D721Med (cell line): ENCODE measurements around the gene TMEM115.
A peak's percentile ranks its signal among the peaks of the same experiment; 100 is the strongest.

Source experiments
- DNase-seq: peaks from one replicate; pipeline ENCODE4 v3.0.0; 2011; ENCODE audit warnings: low spot score; ENCODE audit not compliant: insufficient read length
- FAIRE-seq: peaks from 2 replicates; lab custom pipeline; 2011; peaks lifted over from hg19 to GRCh38; lab: Jason Lieb, UNC
- TF ChIP-seq, protein P1 (sequence below): IDR thresholded peaks from 2 replicates; pipeline ENCODE4 v1.5.1; 2012; ENCODE audit warnings: mild to moderate bottlenecking, control low read depth; ENCODE audit not compliant: insufficient read depth; ENCODE audit errors: missing control alignments

Gene TMEM115

DNA sequence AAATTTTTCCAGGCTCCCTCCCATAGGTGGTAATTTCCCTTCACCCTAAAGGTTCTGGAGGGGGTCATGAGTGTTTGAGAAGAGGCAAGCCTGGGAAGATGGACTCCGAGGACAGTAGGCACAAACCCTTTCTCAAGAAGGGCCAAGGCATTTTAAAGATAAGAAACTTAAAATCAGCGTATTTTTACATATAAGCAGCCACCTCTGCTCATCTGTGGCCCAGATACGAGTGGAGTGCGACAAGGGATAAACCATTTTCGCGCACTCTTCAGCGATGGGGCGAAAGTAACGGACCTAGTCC is 19.2 kb downstream of the TMEM115 start:
- FAIRE-seq (no peak), DNase-seq (no peak)
- TF ChIP-seq, protein P1, sequence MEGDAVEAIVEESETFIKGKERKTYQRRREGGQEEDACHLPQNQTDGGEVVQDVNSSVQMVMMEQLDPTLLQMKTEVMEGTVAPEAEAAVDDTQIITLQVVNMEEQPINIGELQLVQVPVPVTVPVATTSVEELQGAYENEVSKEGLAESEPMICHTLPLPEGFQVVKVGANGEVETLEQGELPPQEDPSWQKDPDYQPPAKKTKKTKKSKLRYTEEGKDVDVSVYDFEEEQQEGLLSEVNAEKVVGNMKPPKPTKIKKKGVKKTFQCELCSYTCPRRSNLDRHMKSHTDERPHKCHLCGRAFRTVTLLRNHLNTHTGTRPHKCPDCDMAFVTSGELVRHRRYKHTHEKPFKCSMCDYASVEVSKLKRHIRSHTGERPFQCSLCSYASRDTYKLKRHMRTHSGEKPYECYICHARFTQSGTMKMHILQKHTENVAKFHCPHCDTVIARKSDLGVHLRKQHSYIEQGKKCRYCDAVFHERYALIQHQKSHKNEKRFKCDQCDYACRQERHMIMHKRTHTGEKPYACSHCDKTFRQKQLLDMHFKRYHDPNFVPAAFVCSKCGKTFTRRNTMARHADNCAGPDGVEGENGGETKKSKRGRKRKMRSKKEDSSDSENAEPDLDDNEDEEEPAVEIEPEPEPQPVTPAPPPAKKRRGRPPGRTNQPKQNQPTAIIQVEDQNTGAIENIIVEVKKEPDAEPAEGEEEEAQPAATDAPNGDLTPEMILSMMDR: no peak

DNA sequence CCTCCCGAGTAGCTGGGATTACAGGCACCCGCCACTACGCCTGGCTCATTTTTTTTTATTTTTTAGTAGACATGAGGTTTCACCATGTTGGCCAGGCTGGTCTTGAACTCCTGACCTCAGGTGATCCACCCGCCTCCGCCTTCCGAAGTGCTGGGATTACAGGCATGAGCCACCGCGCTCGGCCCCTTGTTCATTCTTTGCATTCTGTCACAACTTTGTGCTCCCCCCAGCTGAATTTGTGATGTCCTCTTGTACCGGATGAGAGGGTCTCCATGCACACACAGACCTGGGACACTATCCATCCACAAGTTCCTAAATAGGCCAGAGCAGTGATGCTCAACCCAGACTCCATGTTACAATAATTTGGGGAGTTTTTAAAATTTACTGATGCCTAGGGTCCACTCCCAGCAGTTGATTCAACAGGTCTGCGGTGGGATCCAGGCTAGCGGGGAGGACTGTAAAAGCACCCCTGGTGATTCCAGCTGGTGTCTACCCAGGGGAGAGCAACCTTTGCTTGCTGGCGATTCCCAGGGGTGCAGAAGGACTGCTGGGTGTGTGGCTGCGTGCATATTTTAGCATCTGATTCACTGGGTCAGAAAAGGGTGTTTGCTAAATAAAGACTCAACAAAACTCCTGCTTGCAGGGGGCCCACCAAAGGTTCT is 19.7 kb downstream of the TMEM115 start:
- no peak for DNase-seq
- TF ChIP-seq, protein P1: no peak
- no peak for FAIRE-seq

DNA sequence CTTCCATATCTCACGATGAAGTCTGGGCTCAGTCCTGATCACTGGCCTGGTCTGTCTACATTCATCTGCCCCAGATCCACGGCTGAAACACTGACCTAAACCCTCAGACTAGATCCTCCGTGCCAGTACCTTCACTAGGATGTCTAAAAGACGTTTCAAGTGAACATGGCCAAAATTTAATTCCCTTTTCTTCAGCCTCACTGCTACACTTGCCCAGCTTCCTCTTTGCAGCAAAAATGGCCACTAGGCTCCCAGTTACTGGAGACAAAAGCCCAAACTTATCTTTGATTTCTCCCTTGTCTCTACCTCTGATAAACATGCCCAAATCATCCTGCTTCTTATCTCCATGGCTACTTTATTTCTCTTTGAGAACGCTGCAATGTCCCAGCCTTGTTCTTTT is 20.4 kb downstream of the TMEM115 start:
- DNase-seq (no peak), FAIRE-seq (no peak)
- TF ChIP-seq, protein P1: no peak

DNA sequence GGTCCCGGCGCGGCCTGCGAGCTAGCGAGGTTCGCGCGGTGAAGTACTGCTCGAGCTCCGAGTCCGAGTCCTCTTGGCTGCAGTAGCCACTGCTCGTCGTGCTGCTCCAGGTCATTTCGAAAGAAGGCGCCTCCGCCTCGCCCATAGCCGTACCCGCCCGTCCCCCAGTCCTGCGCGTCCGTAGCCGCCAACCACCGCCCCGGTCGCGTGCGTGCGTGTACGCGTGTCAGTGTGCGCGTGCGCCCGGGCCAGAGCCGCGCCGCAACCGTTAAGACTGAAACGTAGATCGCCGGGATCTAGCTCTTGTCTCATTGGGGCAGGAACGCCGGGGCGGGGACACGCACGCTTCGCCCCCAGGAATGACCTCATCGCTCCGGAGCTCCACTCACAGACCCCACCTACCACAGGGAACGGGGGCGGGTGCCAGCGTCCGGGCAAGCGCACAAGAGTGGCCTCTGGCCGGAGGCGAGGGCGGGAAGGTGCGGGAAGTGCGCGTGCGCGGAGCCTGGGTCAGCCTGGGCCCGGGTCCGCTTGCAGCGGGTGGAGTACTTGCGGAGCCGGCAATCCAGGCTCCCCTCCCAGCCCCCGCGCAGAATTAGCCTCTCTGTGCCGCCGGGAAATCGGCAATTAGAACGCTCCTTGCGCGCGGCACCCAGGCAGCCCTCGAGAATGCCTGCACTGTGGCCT is 22.0 kb downstream of the TMEM115 start:
- DNase-seq (peak; percentile 100), FAIRE-seq (no peak)
- TF ChIP-seq, protein P1: no peak

DNA sequence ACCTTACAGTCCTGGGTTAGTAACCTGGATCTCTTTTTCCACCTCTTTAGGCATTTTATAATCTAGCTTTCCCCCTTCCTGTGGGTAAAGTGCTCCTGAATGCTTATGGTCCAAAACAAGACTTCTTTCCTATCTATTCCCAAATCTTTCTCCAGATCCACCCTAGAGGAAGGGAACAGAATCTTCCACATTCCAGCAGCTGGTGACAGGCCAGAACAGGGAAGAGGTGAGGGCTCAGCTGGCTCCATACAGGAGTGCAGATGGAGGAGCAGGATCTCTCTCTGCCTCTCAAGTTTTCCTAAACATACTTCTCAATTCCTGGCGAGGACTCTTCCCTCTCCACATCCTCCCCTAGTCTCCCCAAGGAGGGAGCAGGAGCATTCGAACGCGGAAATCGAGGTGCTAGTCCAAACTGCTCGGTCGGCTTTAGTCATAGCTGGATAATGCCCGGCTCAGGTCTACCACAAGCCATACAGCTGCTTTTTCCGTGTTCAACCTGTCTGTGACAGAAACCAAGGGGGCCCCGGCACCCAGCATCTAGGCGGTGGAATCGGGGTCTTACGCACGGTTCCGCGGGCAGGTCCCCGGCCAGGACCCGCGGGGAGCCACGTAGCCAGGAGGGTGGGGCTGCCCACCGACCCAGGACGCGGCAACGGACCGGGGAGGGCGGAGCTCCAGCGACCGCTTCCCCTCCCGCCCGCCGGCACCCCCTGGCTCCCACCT is 22.7 kb downstream of the TMEM115 start:
- TF ChIP-seq, protein P1: no peak
- DNase-seq: no peak
- FAIRE-seq: no peak

DNA sequence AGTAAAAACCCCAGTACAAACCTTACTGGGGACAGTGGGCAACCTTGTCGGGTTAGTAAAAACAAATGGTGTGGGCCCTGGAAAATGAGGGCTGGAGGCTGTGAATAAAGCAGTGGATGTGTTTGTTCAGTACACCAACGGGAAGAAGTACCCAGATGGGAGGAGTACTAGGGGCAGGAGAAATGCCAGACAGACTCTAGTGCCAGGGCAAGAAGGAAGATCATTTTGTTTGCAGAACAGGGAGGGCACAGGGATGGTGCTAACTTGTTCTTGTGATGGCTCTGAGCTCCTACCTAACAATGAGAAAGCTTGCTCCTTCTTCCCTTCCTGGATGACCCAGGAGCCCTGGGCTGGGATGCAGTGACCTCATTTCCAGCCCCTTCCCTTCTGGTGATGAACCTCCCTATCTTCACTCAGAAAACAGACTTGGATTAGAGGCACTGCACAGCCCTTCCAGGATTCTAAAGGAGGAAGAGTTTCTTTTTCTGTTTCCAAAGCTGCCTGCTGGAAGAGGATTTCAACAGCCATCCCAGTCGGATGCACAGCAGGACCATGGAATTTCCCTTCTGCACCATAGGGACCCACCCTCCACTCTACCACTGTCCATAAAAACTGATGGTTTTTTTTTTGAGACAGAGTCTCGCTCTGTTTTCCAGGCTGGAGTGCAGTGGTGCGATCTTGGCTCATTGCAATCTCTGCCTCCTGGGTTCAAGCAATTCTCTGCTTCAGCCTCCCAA is 24.8 kb downstream of the TMEM115 start:
- TF ChIP-seq, protein P1: no peak
- DNase-seq (no peak), FAIRE-seq (no peak)
